ENCODE results near the gene PIAS1. TPM values are rescaled to one million over a fixed set of nuclear protein-coding genes. Genes with fewer than 3 reads are reported as not detected.

The PIAS1 gene
- total and polyA plus RNA-seq, 2 donors (not counting 3 experiments of a cell fraction or from before 2014, with no cell fraction given) = 23.7 to 24.2 TPM

DNA sequence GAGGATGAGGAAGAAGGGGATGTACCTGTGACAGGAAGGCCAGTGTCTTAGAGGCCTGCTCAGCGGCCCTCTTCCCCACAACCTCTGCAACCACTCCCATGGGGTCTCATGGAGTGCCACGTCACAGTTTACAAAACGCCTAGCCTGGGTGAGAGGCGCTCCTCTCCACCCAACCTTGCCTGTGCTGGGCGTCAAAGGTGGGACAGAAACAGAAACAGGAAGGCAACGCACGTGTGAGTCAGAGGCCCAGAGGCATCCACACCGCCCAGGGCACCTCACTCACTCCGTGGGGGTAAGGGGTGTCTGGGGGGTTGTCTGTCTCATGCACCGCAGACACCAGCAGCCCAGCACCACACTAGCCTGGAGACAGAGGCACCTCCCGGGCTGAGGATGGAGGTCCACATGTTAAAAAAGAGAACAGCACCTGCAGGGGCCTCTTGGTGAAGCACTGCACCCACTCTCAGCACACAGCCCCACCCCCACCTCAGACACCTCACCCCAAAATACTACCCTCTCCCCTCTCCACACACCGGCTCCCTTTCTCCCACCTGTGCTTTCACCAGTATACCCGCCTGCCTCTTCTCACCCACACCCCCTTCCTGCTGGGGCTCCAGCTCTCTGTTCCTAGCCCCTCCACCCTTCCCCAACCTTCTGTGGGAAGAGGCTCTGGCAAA lies 155.8 kb downstream of the PIAS1 start:
- peaks cover 14% of the 10 kb centered on the region for H3K4me1 ChIP-seq (ENCODE audit: control insufficient read depth, extremely low read depth, insufficient read depth, low read length)
- H3K9ac ChIP-seq (replicated peaks; ENCODE audit: extremely low read depth, insufficient read depth, low read length) = no peak overlapping the region
- CTCF ChIA-PET = interaction anchor here (0.7 to 2.6 kb wide), 5 partner anchors 10 to 346 kb away, joined by 3 to 14 read pairs (median 6); no protein-coding TSS in a partner anchor
- POLR2A ChIA-PET = no interaction called here
- H4K20me1 ChIP-seq (replicated peaks; ENCODE audit: control insufficient read depth, extremely low read depth, insufficient read depth, low read length) = no peaks in the 10 kb centered on the region
- TF ChIP-seq, protein P1, sequence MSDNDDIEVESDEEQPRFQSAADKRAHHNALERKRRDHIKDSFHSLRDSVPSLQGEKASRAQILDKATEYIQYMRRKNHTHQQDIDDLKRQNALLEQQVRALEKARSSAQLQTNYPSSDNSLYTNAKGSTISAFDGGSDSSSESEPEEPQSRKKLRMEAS (IDR thresholded peaks at IDR 0.05; ENCODE audit: insufficient read depth, insufficient read length) = no peak
- TF ChIP-seq EZH2 (IDR thresholded peaks at IDR 0.05; ENCODE audit: borderline replicate concordance, low read depth, low read length, severe bottlenecking) (no peak), GATA2 (IDR thresholded peaks at IDR 0.05; ENCODE audit: insufficient read depth, insufficient read length, low read depth, low read length) (no peak), POLR2A (IDR thresholded peaks at IDR 0.05; ENCODE audit: low read depth, low read length) (no peak), MYC (IDR thresholded peaks at IDR 0.05; ENCODE audit: low read depth, low read length) (no peak)
- TF ChIP-seq, protein P2, sequence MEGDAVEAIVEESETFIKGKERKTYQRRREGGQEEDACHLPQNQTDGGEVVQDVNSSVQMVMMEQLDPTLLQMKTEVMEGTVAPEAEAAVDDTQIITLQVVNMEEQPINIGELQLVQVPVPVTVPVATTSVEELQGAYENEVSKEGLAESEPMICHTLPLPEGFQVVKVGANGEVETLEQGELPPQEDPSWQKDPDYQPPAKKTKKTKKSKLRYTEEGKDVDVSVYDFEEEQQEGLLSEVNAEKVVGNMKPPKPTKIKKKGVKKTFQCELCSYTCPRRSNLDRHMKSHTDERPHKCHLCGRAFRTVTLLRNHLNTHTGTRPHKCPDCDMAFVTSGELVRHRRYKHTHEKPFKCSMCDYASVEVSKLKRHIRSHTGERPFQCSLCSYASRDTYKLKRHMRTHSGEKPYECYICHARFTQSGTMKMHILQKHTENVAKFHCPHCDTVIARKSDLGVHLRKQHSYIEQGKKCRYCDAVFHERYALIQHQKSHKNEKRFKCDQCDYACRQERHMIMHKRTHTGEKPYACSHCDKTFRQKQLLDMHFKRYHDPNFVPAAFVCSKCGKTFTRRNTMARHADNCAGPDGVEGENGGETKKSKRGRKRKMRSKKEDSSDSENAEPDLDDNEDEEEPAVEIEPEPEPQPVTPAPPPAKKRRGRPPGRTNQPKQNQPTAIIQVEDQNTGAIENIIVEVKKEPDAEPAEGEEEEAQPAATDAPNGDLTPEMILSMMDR (IDR thresholded peaks at IDR 0.05; ENCODE audit: extremely low read depth in 1 of 2, insufficient read depth in 1 of 2, low read depth in 1 of 2, low read length in 2 of 2) = no peak
- DNase-seq (ENCODE audit: low read depth, low spot score) = no peak
- no peak overlapping the region for H3K4me2 ChIP-seq (ENCODE audit: insufficient read depth, low read length)
- H3K27me3 ChIP-seq (ENCODE audit: control insufficient read depth in 2 of 2, insufficient read depth in 2 of 2, low read length in 2 of 2) = no peaks in the 10 kb centered on the region
- peaks cover 6% of the 10 kb centered on the region for H3K79me2 ChIP-seq (ENCODE audit: control insufficient read depth, insufficient read depth, low read length)
- H3K4me3 ChIP-seq (replicated peaks in 1 of 3; ENCODE audit: insufficient read depth in 1 of 3, low read depth in 1 of 3, low read length in 3 of 3) = no peak overlapping the region
- no peak for FAIRE-seq
- H3K9me3 ChIP-seq (replicated peaks; ENCODE audit: control insufficient read depth, insufficient read depth, low read length) = no peaks in the 10 kb centered on the region
- H3K36me3 ChIP-seq (ENCODE audit: control insufficient read depth in 2 of 2, extremely low read depth in 1 of 2, insufficient read depth in 2 of 2, low read length in 2 of 2) = no peaks in the 10 kb centered on the region
- no peak overlapping the region for H3K27ac ChIP-seq (ENCODE audit: insufficient read depth, low read depth, low read length)
- intact Hi-C loops (cut with micrococcal nuclease) = loop anchor here (1.0 to 2.0 kb wide), 2 partner anchors 55 to 347 kb away; no protein-coding TSS in a partner anchor
- no peaks in the 10 kb centered on the region for H3K9me1 ChIP-seq (replicated peaks; ENCODE audit: control insufficient read depth, extremely low read depth, insufficient read depth, low read length)
- BruUV-seq (replicated peaks) = no TSS peak
- dilution Hi-C loops (cut with MboI; ENCODE audit: extremely low pct_ligation_motif_present, low sequenced_read_pairs) = no loop called here
- H2AFZ ChIP-seq (ENCODE audit: low read depth, low read length) = no peak overlapping the region

Measured in endothelial cell of umbilical vein (primary cell).